Measurements from ENCODE around the gene ELMO3.
A peak's percentile ranks its signal among the peaks of the same experiment; 100 is the strongest.

ELMO3 gene

DNA sequence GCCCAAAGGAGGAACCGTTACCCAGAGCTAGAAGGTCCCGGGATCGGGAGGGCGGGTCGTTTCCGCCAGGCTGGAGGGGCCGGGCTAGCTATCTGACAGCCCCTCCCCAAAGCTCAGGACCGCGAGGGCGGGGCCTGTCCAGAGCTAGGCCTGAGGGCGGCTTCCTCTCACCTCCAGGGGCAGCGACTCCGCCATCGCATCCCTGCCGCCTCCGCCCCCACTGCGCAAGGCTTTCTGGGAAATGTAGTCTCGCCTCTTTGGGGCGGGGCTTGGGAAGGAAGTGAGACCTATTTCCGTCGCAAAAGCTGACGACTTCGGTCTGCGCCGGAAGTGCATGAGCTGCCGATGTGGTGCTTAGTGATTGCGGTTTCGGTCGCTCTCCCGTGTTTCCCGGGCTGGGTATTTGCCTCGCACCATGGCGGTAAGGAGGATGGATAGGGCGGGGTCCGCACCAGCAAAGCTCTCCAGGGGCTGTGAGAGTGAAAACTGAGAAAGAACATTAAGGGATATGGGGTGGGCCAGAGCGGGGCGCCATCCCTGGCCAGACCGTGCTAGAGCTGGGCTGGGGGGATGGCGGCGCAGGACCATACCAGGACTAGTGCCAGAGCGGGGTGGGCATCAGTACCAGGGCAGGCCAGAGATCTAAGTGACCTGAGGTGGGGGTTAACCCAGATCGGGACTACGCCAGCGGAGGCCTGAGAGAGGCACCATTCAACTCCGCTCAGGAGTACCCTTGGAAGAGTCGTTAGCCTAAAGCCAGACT, 28.1 kb downstream of the ELMO3 start, which contains the start of gene TMEM208:
TMEM208 (plus strand) TSS at position 327 of the 763 bp plus-strand sequence; CDS start at position 416, 89 bp downstream.
- peak; percentile 98 to 99 for DNase-seq

DNA sequence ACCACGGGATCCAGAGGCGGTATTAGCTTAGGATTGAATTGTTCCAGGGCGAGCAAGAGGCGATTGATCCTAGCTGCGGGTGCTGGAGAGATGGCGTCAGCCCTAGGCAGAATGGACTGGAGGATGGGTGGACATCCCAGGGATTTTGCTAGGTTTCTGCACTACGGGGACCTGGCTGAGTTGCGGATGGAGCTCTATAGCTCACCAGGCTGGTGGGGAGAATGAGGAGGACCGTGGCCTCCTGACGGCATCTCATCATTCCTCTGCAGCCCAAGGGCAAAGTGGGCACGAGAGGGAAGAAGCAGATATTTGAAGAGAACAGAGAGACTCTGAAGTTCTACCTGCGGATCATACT, 28.6 kb downstream of the ELMO3 start:
- DNase-seq, result no peak

DNA sequence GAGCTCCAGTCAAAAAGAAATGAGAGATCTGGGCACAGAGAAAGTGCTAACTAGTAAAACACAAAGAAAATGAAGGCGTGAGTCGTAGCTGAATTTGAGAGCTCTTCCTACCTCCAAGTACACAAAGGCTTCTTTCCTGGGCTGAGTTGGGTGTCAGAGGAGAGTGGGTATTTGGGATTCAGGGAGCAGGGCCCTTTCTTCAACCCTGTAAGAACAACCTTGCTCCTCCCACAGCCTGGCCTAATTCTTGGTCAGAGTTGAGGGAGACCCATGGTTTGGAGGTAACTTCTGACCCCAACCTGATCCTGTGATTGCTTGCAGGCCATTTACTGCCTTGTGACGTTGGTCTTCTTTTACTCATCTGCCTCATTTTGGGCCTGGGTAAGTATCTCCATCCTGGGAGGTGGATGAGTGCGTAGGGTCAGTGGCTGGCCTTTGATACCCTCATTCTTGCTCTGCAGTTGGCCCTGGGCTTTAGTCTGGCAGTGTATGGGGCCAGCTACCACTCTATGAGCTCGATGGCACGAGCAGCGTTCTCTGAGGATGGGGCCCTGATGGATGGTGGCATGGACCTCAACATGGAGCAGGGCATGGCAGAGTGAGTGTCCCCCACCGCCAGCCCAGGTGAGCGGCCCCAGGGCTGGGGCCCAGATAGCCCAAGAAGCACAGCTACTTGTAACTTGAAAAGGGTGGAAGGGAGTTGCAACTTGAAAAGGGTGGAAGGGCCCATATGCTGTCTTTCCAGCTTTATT, 29.3 kb downstream of the ELMO3 start:
- no peak for DNase-seq

DNA sequence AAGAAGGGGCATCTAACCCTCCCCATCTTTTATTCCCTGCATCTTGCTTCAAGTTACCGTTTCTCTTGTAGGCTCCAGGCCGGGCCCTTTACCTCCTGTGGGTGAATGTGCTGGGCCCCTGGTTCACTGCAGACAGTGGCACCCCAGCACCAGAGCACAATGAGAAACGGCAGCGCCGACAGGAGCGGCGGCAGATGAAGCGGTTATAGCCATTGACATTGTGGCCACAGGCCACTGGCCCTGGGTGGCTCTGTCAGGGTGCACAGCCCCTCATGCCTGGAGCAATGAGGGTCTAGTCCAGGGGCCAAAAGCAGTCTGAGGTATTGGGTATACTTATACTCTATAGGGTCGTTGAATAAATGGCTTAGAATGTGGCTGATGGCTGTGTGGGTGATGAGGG, 30.0 kb downstream of the ELMO3 start:
- DNase-seq, result no peak

DNA sequence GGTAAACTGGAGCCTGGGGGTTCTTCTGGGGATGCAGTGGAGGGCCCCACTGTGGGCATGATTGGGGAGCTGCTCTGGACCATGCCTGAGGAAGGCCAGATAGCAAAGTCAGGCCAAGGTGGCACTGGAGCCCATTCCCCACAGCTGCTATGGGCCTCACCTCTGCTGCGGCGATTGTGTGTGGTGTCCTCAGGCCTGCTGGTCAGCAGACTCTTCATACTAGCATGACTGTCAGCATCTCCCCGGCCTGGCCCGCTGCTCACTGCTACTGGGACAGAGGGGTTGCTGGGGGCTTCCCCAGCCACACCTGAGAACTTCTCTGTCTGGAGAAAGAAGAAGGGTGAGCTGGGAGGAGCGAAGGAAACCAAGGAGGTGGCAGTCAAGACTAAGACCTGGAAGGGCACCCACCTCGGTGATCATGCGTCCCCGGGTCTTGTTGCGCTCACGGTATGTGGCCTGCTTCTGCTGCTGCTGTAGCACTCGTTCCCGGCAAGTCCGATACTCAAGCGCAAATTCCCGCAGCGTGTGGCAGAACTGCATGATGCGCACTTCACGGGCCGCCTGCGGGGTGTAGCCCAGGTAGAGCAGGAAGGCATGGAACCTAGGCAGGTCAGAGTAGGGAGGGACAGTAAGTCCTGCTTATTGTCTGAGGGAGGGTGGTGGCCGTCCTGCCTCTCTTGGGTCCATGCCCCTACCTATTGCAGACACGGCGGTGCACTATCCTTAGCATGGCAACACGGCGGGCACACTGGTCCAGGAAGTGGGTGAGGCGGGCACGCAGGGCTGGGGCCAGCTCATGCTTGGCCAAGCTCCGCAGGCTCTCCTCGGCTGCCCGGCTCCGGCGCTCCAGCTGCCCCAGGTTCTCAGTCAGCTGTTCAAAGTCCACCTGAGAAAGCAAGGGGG, 31.2 kb downstream of the ELMO3 start:
- no peak for DNase-seq

DNA sequence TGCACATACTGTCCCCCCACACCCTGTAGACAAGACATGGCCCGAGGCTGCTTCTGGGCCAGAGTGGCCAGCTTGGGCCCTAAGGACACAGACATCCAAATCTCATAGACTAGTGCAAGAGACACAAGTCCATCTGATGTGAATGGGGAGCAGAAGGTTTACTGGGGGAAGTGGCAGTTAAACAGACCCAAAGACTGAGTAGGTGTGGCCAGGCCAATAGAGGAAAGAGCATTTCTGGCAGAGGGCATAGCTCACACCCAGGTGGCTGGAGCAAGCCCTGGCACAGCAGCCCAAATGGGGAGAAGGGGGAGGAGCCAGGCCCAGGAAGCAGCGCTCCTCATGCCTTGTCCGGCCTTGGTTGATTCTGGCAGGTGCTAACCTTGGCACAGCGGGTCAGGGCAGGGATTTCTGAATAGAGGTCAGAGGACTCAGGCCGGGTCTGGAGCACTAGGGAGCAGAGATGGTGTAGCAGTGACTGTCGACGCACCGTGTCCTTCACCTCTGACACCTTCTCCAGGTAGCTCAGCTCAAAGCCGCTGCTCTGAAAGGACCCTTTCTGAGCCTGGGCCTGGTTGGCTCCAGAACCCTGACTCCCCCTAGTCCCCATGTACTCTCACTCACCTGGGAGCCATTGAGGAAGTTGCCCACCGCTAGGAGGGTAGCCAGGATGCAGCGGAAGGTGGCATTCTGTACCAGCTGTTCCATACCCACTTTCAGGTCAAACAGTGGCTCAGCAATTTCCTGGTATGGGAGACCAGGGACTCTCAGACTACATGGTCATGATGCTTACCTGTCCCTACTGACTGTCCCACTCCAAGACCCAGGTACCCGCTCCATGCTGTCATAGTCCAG, 32.1 kb downstream of the ELMO3 start:
- no peak for DNase-seq

DNA sequence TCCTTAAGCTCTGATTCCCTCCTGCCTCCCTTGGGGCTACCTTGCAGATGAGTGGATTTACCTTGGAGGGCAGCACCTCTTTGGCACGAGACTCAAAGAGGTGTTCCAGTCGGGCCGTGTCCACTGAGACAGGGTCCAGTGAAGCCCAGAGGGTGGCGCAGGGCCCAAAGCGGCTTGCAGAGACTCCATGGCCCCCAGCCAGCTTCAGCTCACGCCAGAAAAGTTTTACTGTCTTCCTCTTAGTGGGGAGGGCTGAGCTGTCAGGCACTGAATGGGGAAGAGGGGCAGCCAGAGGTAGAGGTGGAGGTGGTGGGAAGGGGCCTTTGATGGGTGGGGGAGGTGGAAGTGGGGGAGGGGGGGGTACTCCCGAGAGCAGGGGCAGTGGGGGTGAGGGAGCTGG, 34.7 kb downstream of the ELMO3 start:
- no peak for DNase-seq

DNA sequence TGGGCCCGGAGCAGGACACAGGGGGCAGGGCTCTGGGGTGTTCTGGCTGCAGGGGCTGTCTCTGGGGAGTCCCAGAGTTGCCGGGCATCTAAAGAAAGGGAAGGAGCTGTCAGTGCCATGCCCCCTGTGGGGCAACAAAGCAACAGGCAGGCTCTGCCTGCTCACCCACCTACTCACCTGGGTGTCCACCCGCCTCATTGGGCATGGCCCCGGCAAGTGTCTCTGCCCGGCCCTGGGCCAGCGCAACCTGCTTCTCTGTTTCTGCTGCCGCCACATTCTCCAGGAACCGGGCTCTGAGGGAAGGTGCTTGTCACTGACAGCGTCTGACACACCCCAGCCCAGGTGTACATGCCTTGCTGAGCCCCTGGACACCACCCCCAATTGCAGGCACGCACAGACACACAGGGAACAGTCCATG, 35.3 kb downstream of the ELMO3 start:
- no peak for DNase-seq

DNA sequence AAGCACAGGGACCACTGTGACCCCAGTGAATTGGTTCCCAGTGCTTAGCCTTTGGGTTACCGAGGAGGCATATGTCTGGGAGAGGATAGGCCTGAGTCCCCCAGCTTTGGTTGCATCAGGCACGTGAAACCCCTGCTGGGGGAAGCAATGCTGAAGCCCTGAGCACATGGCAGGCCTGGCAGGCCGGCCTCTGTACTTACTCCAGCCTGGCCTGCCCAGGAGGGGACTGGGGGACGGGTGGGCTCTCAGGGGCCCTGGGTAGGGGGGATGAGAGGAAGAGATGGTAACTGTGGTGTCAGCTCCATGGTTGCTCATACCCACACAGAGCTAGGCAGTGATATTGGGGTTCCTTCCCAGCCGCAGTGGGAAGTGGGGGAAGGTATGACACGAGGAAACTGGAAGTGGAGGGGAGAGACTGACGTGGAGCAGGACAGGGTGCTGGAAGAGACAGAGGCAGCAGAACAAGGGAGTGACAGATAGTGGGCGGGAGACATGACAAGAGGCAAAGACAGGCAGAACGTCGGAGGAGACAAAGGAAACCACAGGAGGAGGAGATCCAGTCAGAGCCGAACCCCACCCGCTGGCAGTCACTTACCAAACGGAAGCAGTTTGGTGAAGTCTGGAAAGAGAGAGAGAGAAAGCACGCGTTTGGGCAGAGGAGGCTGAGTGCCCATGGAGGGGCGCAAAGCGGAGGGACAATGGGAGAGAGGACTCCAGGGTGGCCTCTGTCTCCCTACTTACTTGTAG, 37.1 kb downstream of the ELMO3 start:
- peak in 1 of 2 donors; percentile 61 for DNase-seq

DNA sequence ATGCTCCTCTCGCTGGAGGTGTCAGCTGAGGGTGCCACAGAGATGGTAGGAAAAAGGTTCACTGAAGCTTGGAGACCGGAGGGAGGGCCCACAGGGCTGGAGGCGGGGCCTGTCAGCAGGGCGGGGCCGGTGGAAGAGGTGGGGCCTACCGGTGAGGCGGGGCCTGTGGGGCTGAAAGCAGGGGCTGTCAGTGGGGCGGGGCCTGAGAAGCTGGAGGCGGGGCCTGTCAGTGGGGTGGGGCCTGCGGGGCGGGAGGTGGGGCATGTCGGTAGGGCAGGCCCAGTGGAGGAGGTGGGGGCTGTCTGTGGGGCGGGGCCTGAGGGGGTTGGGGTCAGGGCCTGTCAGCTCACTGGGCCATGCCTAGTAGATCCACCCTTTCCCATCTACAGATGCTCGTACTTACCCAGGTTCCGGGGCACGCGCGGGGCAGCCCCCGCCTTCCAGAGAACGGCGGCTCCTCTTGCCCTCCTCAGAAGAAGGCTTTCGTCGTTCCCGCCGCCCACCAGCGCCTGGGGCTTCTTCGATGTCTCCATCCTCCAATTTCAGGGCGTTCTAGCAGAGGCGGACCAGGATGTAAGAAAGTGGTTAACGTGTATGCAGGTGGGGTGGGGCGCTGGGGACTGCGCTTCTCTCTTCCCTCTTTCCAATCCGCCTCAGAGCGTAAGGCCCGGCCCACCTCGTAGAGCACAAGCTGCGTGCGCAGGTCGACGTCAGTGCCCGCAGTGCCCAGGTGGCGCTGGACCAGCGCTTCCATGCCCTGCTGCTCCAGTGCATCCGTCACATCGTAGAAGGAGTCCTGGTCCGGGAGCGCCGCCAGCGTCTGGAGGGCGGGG, 37.8 kb downstream of the ELMO3 start:
- peak; percentile 81 to 83 for DNase-seq

DNA sequence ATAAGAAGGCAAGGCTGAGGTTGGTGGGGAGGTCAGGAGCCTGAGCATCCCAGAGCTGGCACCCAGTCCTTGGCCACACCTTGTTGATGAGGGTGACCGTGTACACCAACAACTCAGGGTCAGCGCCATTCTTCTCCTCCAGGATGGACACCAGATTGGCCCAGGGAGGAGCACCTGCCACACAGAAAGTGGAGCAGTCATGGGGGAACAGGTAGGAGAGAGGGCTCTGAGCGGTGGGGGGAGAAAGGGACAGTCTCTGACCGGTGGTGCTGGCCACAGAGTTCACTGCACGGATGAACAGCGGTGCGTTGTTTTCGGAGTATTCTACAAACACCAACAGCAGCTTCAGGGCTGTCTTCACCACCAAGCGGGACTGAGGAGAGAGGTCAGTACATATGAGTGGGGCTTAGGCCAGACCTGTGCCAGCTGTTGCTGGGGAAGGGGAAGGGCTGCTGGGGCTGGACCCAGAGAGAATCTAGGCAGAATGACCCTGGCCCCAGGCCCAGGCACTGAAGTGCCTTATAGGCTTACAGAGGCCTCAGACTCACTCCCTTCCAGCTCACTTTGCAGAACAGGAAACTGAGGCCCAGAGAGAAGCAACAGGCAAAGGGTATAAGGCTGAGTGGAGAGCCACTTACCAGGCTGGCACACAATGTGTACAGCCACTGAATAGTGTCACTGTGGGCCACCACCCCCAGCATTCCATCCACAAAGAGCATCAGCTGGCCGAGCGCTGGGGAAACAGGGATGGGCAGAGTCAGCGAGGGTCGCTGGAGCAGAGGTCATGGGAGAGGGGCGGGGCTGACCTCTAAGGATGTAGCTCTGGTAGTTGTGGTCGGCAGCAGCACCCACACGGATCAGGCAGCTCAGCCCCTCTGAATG, 38.7 kb downstream of the ELMO3 start:
- no peak for DNase-seq

DNA sequence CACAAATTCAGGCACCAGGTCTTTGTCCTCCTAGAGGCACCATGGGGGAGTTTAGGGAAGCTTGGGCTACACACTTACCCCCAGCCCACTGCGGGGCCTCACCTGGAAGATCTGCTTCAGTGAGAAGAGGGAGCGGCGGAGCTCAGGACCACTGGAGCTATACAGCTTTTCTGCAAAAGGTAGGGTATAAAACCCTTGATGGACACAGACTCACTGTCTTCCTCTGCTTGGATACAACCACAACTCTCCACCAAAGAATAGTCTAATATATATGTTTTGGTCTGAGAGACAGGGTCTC, 39.3 kb downstream of the ELMO3 start:
- no peak for DNase-seq

DNA sequence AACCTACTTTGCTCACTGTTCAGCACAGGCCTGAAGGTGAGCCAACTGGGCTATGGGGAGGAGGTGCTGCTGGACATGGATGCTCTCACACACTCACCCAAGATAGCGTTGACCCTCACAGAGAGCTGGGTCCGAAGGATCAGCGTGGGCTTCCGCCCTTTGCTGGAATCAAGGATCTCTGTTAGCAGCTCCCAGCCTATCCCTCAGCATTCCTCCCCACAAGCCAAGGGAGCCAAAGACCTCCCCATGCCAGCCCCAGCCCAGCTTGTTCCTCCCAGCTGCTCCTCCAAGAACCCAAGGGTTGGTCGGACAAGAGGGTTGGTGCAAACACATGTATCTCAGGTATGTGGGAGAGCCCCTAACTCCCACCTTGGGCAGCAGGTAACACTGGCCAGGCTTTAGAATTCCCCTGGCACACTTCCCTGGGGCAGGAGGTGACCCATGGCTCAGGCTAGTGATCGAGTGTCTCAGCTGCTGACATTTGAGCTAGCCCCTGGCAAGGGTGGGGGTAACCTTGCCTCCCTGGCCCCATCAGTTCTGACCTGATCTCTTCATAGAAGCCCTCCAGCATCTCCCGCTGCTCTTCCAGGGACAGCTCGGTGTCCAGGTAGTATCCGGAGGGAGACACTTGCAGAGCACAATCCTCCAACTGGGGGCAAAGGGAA, 40.0 kb downstream of the ELMO3 start:
- no peak for DNase-seq

DNA sequence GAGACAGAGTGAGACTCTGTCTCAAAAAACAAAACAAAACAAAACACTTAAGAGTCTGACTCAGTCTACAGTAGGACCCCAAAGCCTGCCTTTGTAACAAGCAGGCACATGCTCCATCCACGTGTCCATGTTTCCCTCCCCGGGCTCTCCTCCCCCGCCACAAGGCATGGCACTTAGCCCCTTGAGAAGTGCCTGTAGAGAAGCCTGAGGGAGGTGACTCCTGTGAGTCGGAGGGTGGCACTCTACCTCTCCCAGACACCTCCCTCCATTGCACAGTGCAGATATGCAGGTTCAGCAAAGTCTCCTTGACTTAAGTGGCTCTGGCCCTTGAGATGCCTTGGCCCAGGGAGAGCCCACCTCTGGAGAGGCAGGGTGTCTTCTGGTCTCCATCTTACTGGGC, 41.6 kb downstream of the ELMO3 start:
- no peak for DNase-seq

DNA sequence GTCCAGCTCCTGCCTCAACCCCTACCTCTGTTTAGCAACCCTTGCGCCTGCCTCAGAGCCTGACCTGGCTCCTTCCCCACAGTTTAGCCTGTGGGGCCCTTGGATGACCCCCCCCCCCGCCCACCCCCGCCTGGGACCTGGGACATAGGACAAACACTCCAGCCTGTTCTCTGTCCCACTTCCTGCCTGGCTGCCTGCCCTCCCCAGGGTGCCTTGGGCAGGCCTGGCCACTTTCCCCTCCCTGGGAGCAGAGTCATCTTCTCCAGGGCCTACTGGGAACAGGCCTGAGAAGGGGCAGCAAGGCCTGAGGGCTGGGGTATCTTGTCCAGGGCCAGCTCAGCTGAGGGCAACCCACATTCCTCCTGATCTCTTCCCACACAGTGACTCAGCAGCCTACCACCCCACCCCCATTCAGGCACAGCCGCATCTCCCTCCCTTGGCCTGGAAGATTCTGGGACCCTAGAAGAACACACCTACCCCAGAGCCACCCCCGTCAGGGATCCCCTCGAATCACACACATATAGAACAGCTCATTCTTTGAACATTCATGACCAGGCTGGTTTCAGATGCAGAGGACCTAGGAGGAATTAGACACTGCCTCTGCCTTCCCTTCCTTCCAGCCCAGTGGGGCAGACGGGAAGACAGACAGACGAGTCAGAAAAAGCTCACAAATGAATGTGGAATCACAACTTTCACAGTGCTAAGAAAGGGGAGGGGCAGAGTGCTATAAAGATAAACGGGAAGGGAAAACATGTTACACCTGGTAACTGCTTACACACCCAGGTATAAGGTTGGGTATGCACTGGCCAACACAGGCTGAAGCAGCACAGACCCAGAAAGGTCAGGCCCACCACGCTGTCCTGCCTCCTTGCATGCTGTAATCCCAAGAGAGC, 42.3 kb downstream of the ELMO3 start:
- no peak for DNase-seq

DNA sequence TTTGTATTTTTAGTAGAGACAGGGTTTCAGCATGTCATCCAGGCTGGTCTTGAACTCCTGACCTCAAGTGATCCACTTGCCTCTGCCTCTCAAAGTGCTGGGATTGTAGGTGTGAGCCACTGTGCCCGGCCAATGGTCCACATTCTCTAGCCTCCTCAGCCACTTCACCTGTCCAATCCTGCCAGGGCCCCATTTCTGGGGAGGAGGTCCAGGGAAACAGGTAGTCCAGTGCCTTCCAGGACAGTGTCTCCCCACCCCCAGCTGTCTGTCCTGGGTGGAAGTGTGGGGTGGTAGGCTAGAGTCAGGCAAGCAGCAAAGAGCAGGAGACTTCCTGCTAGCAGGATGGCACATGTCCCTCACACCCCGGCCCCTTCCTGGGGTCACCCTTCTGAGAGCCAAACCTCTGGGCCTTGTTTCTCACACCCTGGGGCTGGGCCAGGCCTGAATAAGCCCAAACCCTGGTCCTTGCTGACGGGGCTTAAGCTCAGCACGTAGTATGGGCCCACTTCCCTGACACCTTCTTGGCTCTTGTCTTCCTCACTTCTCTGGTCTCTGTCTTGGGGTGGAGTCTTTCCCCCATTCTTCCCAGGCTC, 43.3 kb downstream of the ELMO3 start:
- DNase-seq, result no peak

DNA sequence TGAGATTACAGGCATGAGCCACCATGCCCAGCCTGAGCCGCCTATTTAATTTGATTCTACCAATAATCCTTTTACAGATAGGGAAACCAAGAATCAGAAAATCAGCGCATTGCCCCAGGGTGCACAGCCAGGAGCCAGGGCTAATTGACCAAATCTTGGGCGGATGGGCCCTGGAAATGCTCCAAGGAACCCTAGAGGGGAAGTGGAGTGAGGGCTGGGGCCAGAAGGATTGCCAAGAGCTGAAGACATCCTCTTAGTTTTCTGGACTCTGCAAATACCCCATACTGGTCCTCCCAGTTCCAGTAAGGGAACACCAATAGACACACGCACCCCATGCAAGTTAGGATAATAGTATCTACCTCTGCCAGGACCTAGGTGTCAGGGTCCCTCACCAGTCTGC, 44.5 kb downstream of the ELMO3 start:
- no peak for DNase-seq

Data from stimulated activated CD4-positive, alpha-beta T cell treated with anti-CD3 and anti-CD28 coated beads, Interleukin-2, amount 100 ng/mL, for 24 hours (primary cell).